ENCODE results near the gene PARVB. TPM values are rescaled to one million over a fixed set of nuclear protein-coding genes. Genes with fewer than 3 reads are reported as not detected.

PARVB gene
- total RNA-seq, 1 experiment from 2014 or later = 106 TPM

GRCh38 chr22:44071781-44072326, 47.8 kb downstream of the PARVB start:
- in situ Hi-C loops (cut with HindIII; ENCODE audit: low pct_unique_long_range_greater_than_20kb, low sequenced_read_pairs) = no loop called here

GRCh38 chr22:44074337-44074984, 50.4 kb downstream of the PARVB start:
- no peak for DNase-seq (ENCODE audit: low read depth)
- in situ Hi-C loops (cut with HindIII; ENCODE audit: low pct_unique_long_range_greater_than_20kb, low sequenced_read_pairs) = no loop called here

More at GRCh38 chr22:44071781-44072326, 47.8 kb downstream of the PARVB start:
- DNase-seq (ENCODE audit: low read depth) = no peak

GRCh38 chr22:44075022-44075421, 50.9 kb downstream of the PARVB start:
- in situ Hi-C loops (cut with HindIII; ENCODE audit: low pct_unique_long_range_greater_than_20kb, low sequenced_read_pairs) = no loop called here
- no peak for DNase-seq (ENCODE audit: low read depth)

GRCh38 chr22:44075670-44076069, 51.6 kb downstream of the PARVB start:
- DNase-seq (ENCODE audit: low read depth) = no peak
- in situ Hi-C loops (cut with HindIII; ENCODE audit: low pct_unique_long_range_greater_than_20kb, low sequenced_read_pairs) = no loop called here

GRCh38 chr22:44076825-44077224, 52.7 kb downstream of the PARVB start:
- in situ Hi-C loops (cut with HindIII; ENCODE audit: low pct_unique_long_range_greater_than_20kb, low sequenced_read_pairs) = no loop called here
- no peak for DNase-seq (ENCODE audit: low read depth)

GRCh38 chr22:44080936-44081861, 57.1 kb downstream of the PARVB start:
- in situ Hi-C loops (cut with HindIII; ENCODE audit: low pct_unique_long_range_greater_than_20kb, low sequenced_read_pairs) = loop anchor here (10.0 kb wide), 1 partner anchor 76 kb away; no protein-coding TSS in a partner anchor
- peak; percentile 50 for DNase-seq (ENCODE audit: low read depth)

GRCh38 chr22:44082801-44083200, 58.7 kb downstream of the PARVB start:
- in situ Hi-C loops (cut with HindIII; ENCODE audit: low pct_unique_long_range_greater_than_20kb, low sequenced_read_pairs) = loop anchor here (10.0 kb wide), 1 partner anchor 78 kb away; no protein-coding TSS in a partner anchor
- no peak for DNase-seq (ENCODE audit: low read depth)

- DNase-seq (ENCODE audit: low read depth) = no peak
- in situ Hi-C loops (cut with HindIII; ENCODE audit: low pct_unique_long_range_greater_than_20kb, low sequenced_read_pairs) = loop anchor here (10.0 kb wide), 1 partner anchor 79 kb away; no protein-coding TSS in a partner anchor
Observed at GRCh38 chr22:44084044-44084772, 60.1 kb downstream of the PARVB start.

GRCh38 chr22:44085743-44086270, 61.7 kb downstream of the PARVB start:
- DNase-seq (ENCODE audit: low read depth) = peak; percentile 76
- in situ Hi-C loops (cut with HindIII; ENCODE audit: low pct_unique_long_range_greater_than_20kb, low sequenced_read_pairs) = loop anchor here (10.0 kb wide), 1 partner anchor 81 kb away; no protein-coding TSS in a partner anchor

- in situ Hi-C loops (cut with HindIII; ENCODE audit: low pct_unique_long_range_greater_than_20kb, low sequenced_read_pairs) = loop anchor here (10.0 kb wide), 1 partner anchor 82 kb away; no protein-coding TSS in a partner anchor
Observed at GRCh38 chr22:44086271-44087088, 62.4 kb downstream of the PARVB start.

GRCh38 chr22:44087089-44087430, 63.0 kb downstream of the PARVB start:
- DNase-seq (ENCODE audit: low read depth) = no peak
- in situ Hi-C loops (cut with HindIII; ENCODE audit: low pct_unique_long_range_greater_than_20kb, low sequenced_read_pairs) = loop anchor here (10.0 kb wide), 1 partner anchor 82 kb away; no protein-coding TSS in a partner anchor

More at GRCh38 chr22:44086271-44087088, 62.4 kb downstream of the PARVB start:
- DNase-seq (ENCODE audit: low read depth) = no peak

GRCh38 chr22:44088976-44089570, 65.0 kb downstream of the PARVB start:
- in situ Hi-C loops (cut with HindIII; ENCODE audit: low pct_unique_long_range_greater_than_20kb, low sequenced_read_pairs) = loop anchor here (10.0 kb wide), 1 partner anchor 84 kb away; no protein-coding TSS in a partner anchor

GRCh38 chr22:44089717-44090570, 65.8 kb downstream of the PARVB start:
- no peak for DNase-seq (ENCODE audit: low read depth)
- in situ Hi-C loops (cut with HindIII; ENCODE audit: low pct_unique_long_range_greater_than_20kb, low sequenced_read_pairs) = loop anchor here (10.0 kb wide), 1 partner anchor 85 kb away; no protein-coding TSS in a partner anchor

More at GRCh38 chr22:44088976-44089570, 65.0 kb downstream of the PARVB start:
- DNase-seq (ENCODE audit: low read depth) = no peak

- no peak for DNase-seq (ENCODE audit: low read depth)
- in situ Hi-C loops (cut with HindIII; ENCODE audit: low pct_unique_long_range_greater_than_20kb, low sequenced_read_pairs) = no loop called here
Observed at GRCh38 chr22:44090571-44090905, 66.4 kb downstream of the PARVB start.

GRCh38 chr22:44091021-44091721, 67.1 kb downstream of the PARVB start:
- in situ Hi-C loops (cut with HindIII; ENCODE audit: low pct_unique_long_range_greater_than_20kb, low sequenced_read_pairs) = no loop called here
- DNase-seq (ENCODE audit: low read depth) = no peak

All from Caki2 (cell line).